Endodermal cell (in vitro differentiated cells): ENCODE results near the gene GABRB1. TPM values are rescaled to one million over a fixed set of nuclear protein-coding genes. Genes with fewer than 3 reads are reported as not detected.

Experiments used
- DNase-seq: peaks from one replicate; pipeline ENCODE4 v3.0.0-alpha.2; 2017
- H3K27ac ChIP-seq: 2 replicates; pipeline ENCODE4 v1.5.1; 2013; ENCODE audit warnings: mild to moderate bottlenecking, low read depth, low read length, moderate library complexity
- H3K27me3 ChIP-seq: 2 replicates; pipeline ENCODE4 v1.6.1; 2013; ENCODE audit warnings: mild to moderate bottlenecking, low read length, moderate library complexity; ENCODE audit not compliant: insufficient read depth, control insufficient read depth, poor library complexity, severe bottlenecking
- H3K36me3 ChIP-seq: 2 replicates; pipeline ENCODE4 v1.7.0; 2013; ENCODE audit warnings: mild to moderate bottlenecking, low read length, moderate library complexity; ENCODE audit not compliant: control insufficient read depth, insufficient read depth
- H3K4me1 ChIP-seq: one replicate; pipeline ENCODE4 v1.7.0; 2013; ENCODE audit warnings: low read length; ENCODE audit not compliant: control insufficient read depth, insufficient read depth
- H3K4me3 ChIP-seq: 2 replicates; pipeline ENCODE4 v1.5.1; 2013; ENCODE audit warnings: mild to moderate bottlenecking, low read length, moderate library complexity
- H3K9ac ChIP-seq: 2 replicates; pipeline ENCODE4 v1.6.1; 2013; ENCODE audit warnings: mild to moderate bottlenecking, low read length, moderate library complexity; ENCODE audit not compliant: poor library complexity, severe bottlenecking; ENCODE audit errors: extremely low read depth
- H3K9me3 ChIP-seq: 2 replicates; pipeline ENCODE4 v1.6.1; 2013; ENCODE audit warnings: mild to moderate bottlenecking, low read length, moderate library complexity; ENCODE audit not compliant: control insufficient read depth
- H3K27ac Mint-ChIP-seq: 2 replicates; pipeline ENCODE4 v1.8.0; 2020; ENCODE audit warnings: mixed read lengths
- H3K27me3 Mint-ChIP-seq: 2 replicates; pipeline ENCODE4 v1.8.0; 2021; ENCODE audit warnings: mild to moderate bottlenecking, mixed read lengths; ENCODE audit not compliant: insufficient read depth
- H3K36me3 Mint-ChIP-seq: 2 replicates; pipeline ENCODE4 v1.8.0; 2020; ENCODE audit warnings: low read depth, mixed read lengths
- H3K4me1 Mint-ChIP-seq: 2 replicates; pipeline ENCODE4 v1.8.0; 2020; ENCODE audit warnings: mixed read lengths
- H3K4me3 Mint-ChIP-seq: 2 replicates; pipeline ENCODE4 v1.8.0; 2020; ENCODE audit warnings: mild to moderate bottlenecking, moderate library complexity, mixed read lengths
- H3K9me3 Mint-ChIP-seq: 2 replicates; pipeline ENCODE4 v1.8.0; 2020; ENCODE audit warnings: mild to moderate bottlenecking, mixed read lengths
- WGBS, 2 experiments: methylation state at CpG; one replicate each; pipeline versions ENCODE4 v1.1.5 to v1.1.7; 2013; ENCODE audit warnings: missing lambda C conversion rate in 2 of 2, mixed read lengths in 1 of 2; ENCODE audit not compliant: insufficient coverage in 1 of 2, insufficient read length in 1 of 2; 5-methylcytosine and 5-hydroxymethylcytosine counted together
- total RNA-seq, 2 donors: library from RNA; stranded (reverse); fragmentation: NEBNext Ultra II Directional in 1 of 2; extraction: Animal tissue kit (Norgen Biotek cat#: 25700) in 1 of 2; gene quantifications; 2 replicates in 1 of 2; 3 replicates in 1 of 2; pipeline ENCODE4 v1.2.1, GENCODE V29; 2021
- TF ChIP-seq, protein P1 (sequence below): fragments of 200-600 bp; sonication (generic); conservative IDR thresholded peaks from 2 replicates; pipeline ENCODE4 v1.5.0; 2021; ENCODE audit warnings: antibody characterized with exemption, mild to moderate bottlenecking

Gene GABRB1
- total RNA-seq, 2 donors from 2014 or later = not detected

DNA sequence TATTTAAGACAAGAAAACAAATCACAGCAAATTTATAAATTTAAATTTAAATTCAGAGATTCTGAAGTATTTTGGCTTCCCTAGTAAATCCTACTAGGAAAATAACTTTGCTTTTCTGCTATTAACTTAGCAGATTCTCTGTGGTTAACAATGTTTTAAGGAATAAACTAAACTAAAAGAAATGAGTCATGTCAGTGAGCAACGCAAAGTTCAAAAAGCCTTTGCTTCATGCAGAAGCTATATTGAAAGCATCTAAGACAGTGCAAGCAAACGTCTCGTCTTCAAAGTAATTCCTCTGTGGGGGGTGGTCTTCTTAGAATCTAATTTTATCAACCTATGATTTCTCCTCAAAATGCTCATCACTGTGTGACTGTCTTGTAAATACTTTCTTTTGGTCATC is 30.1 kb downstream of the GABRB1 start:
- no peak for DNase-seq
- Mint-ChIP-seq H3K27me3 (no peaks in the 10 kb centered on the region), H3K4me1 (peaks cover 1% of the 10 kb centered on the region), H3K9me3 (no peaks in the 10 kb centered on the region), H3K4me3 (no peak overlapping the region), H3K27ac (no peak overlapping the region), H3K36me3 (no peaks in the 10 kb centered on the region)
- TF ChIP-seq, protein P1, sequence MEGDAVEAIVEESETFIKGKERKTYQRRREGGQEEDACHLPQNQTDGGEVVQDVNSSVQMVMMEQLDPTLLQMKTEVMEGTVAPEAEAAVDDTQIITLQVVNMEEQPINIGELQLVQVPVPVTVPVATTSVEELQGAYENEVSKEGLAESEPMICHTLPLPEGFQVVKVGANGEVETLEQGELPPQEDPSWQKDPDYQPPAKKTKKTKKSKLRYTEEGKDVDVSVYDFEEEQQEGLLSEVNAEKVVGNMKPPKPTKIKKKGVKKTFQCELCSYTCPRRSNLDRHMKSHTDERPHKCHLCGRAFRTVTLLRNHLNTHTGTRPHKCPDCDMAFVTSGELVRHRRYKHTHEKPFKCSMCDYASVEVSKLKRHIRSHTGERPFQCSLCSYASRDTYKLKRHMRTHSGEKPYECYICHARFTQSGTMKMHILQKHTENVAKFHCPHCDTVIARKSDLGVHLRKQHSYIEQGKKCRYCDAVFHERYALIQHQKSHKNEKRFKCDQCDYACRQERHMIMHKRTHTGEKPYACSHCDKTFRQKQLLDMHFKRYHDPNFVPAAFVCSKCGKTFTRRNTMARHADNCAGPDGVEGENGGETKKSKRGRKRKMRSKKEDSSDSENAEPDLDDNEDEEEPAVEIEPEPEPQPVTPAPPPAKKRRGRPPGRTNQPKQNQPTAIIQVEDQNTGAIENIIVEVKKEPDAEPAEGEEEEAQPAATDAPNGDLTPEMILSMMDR = no peak
- Histone ChIP-seq H3K9ac (no peak overlapping the region), H3K4me1 (no peaks in the 10 kb centered on the region), H3K9me3 (no peaks in the 10 kb centered on the region), H3K36me3 (no peaks in the 10 kb centered on the region), H3K27me3 (no peaks in the 10 kb centered on the region), H3K27ac (no peak overlapping the region), H3K4me3 (no peak overlapping the region)
- 71% methylated on average over 1 of the region's 3 CpGs for WGBS, 2 experiments

DNA sequence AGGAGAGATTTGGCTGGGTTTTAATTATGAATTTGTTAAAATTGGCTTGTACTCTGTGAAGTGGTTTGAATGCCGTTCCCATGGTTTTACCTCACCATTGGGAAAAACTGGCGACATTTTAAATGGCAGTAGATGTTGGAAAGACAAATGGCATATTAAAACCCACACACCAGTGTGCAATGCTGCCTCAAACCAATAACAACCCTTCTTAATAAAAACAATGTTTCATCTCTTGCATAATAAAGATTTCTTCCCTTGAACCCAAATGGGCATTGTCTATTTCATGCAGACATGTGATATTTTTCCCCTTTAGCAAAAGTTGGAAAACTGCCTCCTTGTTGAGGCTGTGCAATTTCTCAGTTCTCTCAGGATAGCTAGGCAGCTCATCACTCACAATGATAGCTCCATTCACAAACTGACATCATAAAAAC is 33.7 kb downstream of the GABRB1 start:
- Histone ChIP-seq H3K9me3 (no peaks in the 10 kb centered on the region), H3K27ac (no peak overlapping the region), H3K4me1 (no peaks in the 10 kb centered on the region), H3K36me3 (no peaks in the 10 kb centered on the region), H3K27me3 (no peaks in the 10 kb centered on the region), H3K4me3 (no peak overlapping the region), H3K9ac (no peak overlapping the region)
- TF ChIP-seq, protein P1 = no peak
- DNase-seq = no peak
- no peaks in the 10 kb centered on the region for H3K27me3 Mint-ChIP-seq
- H3K4me3 Mint-ChIP-seq = no peak overlapping the region
- H3K9me3 Mint-ChIP-seq = no peaks in the 10 kb centered on the region
- 98% methylated on average over 2 of the region's 2 CpGs; no CpG with 5 or more reads in 1 of the 2 experiments for WGBS, 2 experiments
- H3K36me3 Mint-ChIP-seq = no peaks in the 10 kb centered on the region
- H3K4me1 Mint-ChIP-seq = peaks cover 1% of the 10 kb centered on the region
- H3K27ac Mint-ChIP-seq = no peak overlapping the region

DNA sequence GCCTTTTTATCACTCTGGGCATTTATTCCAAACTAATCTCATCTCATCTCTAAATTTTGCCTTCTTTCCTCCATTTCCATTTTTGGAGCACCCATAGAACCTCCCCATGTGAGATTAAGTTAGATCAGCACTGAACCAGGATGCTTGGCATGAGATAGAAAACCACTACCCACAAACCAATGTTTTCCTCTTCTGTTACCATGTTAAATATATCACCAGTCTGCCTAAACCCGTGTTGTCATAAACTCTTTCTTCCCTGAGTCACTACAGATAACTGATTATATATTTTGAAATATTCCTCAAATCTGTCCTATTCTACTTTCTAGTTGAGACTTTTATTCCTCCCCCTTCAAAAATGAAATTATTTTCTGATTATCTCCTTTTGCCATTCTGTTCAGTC is 37.6 kb downstream of the GABRB1 start:
- DNase-seq = no peak
- H3K9ac ChIP-seq = no peak overlapping the region
- Mint-ChIP-seq H3K4me3 (no peak overlapping the region), H3K9me3 (no peaks in the 10 kb centered on the region), H3K27ac (no peak overlapping the region), H3K4me1 (no peaks in the 10 kb centered on the region), H3K27me3 (no peaks in the 10 kb centered on the region), H3K36me3 (no peaks in the 10 kb centered on the region)
- no peaks in the 10 kb centered on the region for H3K4me1 ChIP-seq
- H3K27me3 ChIP-seq = no peaks in the 10 kb centered on the region
- TF ChIP-seq, protein P1 = no peak
- H3K4me3 ChIP-seq = no peak overlapping the region
- H3K9me3 ChIP-seq = no peaks in the 10 kb centered on the region
- no peaks in the 10 kb centered on the region for H3K36me3 ChIP-seq
- 100% methylated on average over 1 of the region's 1 CpG; no CpG with 5 or more reads in 1 of the 2 experiments for WGBS, 2 experiments
- H3K27ac ChIP-seq = no peak overlapping the region
